OCI-M2 (cell line): ENCODE data around the gene PNKD.
"Not testable (repeated sequence)": the region's sequence is repeated elsewhere in the genome, so short reads cannot be mapped to it uniquely, and the experiment has no call there.

Source experiments
- DNase-seq: peaks from one replicate; lab custom pipeline; 2025; ENCODE audit not compliant: unreplicated experiment; lab: John Stamatoyannopoulos, UW

The PNKD gene

DNA sequence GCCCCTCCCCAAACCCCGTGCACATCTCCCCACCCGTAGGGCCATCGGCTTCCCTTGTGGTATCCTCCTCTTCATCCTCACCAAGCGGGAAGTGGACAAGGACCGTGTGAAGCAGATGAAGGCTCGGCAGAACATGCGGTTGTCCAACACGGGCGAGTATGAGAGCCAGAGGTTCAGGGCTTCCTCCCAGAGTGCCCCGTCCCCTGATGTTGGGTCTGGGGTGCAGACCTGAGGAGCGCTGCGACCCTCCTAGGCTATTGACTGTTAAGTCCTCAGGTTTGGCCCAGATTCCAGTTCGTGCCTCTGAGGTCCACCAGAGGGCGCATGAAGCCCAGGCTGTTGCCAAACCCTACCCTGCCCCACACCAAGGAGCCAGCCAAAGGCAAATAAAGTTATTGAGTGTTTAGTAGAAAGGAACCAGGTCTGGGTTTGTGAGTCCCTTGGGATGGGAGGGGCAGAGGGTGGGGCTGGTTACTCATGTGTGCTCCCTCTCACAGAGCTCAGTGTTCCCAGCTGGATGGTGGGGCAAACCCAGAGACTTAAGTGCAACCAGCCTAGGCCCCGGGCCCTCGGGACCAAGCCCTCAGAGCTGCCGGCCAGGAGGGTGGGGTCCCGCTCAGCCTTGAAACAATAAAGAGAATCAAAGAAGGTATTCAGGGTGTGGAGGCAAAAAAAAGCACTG, 2.4 kb downstream of the PNKD start:
- DNase-seq, result peak; percentile 54

GRCh38 chr2:218273214-218273907, 3.0 kb downstream of the PNKD start:
- not testable (repeated sequence) for DNase-seq

- no peak for DNase-seq
These were observed 3.6 kb downstream of the PNKD start for GRCh38 chr2:218273908-218274249.

DNA sequence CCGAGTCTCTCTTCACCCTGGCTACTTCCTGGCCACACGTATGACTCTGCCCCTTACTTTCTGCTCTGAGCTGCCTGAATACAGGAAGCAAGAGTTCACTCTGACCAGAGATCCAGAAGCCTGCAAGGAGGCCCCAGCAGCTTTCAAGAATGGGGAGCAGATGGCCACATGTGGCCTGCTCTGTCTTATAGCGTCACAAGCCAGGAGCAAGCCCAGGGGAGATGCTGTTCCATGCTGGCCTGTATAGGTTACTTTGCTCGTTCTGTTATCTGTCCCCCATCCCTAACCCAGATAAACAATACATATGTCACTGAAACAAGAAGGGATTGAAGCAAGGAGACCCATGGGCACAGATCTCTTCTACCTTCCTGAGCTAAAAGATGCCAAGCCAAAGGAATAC, 4.3 kb downstream of the PNKD start:
- DNase-seq, result no peak

DNA sequence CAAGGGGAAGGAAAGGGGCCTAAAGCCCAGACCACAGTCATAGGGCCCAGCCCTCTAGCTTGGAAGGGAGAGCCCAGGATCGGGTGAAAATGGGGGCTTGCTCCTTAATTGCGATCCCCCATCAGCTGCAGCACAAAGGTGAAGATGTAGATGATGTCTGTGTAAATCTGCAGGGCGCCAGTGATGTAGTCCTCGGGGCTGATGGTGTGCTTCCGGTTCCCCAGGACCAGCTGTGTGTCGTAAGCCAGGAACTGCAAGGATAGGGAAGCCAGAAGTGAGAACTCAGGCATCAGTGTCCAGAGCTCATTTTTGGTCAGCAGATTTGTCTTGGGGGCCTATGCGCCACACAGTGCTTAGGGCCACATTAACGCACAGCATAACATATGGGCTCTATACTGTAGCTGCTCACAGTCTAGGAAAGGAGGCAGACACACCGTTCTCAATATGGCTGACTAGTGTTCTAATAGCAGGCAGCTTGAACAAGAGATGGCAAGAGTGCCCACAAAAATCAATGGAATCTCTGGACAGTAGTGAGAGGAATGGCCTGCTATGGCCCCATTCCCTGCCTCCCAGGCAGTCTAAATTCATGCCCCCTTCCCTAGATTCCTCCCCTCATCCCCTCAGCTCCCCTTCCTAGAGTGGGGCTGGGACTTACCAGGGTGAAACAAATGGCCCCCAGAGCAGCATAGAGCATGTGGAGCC, 5.2 kb downstream of the PNKD start:
- no peak for DNase-seq

DNA sequence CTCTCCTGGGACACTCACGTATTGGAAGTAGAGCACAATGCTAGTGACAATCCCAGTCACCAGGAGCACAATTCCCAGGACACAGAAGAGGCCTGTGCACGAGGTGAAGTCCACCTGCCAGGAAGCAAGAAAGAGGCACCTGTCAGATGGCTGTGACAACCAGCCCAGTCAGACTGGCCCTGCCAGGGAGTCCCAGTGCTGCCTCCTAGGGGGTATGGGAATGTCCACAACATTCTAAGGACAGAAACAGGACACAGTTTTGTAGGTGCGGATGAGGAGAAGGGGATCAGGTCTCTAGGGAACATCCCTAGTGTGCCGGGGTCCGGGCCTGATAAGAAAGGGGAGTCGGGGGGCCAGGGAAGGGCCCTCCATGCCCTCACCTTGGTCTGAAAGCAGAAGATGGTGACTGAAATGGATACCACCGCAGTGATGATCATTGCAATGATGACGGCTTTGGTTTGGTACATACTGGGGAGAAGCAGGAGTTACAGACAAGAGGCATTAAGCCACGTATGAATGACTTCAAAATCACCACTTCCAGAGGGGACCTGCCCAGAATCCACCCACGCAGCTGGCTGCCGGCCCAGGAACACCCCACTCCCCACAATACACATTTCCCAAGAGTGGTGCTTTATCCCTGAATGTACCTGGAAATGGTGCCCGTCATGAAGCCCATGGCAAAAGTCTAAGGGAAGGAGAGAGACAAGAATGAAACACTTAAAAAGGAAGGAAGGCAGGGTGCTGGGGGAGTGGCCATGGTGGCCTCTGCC, 6.9 kb downstream of the PNKD start:
- DNase-seq, result no peak

DNA sequence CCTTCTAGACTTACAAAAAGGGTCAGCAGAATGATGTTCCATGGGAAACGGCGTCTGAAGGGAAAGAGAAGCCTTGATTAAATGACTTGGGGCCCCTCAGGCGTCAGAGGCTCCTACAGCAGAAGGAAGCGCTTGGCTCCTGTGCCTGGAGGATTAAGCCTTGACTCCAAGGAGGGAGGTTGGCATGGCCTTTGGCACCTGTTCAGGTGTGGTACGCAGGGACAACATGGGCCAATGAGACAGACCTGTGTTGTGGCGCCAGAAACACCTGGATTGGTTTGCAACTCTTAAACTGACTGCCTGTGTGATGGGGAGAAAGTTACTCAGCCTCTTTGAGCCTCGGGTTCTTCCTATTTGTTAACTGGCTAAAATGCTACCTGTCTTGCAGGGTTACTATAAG, 7.6 kb downstream of the PNKD start:
- DNase-seq, result no peak

DNA sequence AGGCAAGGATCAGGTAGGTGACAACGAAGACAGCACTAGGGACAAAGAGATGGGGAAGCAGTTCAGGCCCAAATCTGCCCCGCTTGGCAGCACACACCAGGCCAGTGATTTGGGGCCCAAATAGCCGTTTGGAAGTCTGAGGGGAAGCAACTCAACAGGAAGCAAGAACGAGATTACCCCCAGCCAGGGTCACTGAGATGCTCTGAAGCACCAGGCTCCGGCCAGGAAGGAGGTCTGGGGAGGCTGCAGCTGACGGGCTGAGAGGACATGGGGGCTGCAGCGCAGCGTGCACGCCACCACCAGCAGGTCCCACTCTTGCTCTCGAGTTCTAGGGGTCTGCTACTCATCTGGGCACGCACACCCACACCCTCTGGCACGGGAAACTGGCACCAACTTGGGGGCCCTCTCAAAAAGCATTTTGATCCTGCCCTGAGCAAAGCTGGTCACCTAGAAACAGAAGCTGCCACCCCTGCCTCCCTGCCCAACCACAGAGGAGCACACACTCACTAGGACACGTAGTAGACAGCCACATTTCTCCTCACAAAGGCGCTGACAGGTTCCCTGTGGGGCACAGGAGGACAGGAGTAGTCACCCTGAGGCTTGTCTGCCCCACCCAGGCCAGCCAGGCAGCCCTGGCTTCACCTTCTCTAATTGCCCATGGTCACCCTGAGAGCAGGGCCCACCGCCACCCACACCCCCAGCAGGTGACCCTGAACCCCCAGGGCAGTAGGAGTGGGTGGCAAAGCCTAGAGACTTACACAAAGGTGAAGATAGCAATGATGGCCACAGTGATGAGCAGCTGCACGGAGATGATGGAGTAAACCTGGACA, 8.4 kb downstream of the PNKD start:
- no peak for DNase-seq

GRCh38 chr2:218280260-218280870, 10.0 kb downstream of the PNKD start:
- DNase-seq, result no peak

GRCh38 chr2:218281449-218281848, 11.1 kb downstream of the PNKD start:
- DNase-seq, result no peak

DNA sequence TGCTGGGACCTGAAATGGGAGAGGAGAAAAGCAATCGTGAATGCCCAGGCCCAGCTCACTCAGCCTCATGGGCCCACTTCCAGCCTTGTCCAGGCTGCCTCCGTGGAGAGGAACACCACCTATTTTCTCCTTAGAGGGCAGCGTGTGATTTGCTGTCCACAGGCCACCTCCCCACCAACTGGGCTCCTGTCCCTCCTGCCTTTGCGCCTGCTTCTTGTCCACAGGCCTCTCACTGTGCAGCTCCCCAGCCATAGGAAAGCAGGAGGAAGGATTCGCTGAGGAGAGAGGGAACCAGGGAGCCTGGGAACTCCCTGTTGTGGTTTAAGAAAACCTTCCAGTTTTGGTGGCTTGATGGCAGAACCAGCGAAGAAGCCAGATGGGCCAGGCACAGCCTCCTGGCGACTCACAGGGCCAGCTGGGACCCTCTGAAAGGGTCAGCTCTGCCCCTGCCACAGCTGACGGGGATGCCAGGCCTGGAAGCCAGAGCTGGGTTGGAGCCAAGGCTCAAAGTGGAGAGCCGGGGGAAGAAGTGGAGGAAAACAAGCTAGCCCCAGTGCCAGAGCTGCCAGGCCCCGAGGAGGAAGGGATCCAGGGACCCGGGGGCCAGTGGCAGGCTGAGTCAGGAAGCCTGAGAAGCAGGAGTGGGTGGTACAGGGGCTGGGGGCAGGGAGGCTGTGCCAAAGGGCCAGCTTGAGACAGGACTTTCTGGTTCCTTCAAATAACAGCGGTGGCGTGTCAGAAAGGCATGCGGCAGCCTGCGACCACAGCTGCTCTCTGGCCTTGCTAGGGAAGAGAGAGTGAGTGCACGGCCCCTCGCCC, 12.1 kb downstream of the PNKD start:
- no peak for DNase-seq

DNA sequence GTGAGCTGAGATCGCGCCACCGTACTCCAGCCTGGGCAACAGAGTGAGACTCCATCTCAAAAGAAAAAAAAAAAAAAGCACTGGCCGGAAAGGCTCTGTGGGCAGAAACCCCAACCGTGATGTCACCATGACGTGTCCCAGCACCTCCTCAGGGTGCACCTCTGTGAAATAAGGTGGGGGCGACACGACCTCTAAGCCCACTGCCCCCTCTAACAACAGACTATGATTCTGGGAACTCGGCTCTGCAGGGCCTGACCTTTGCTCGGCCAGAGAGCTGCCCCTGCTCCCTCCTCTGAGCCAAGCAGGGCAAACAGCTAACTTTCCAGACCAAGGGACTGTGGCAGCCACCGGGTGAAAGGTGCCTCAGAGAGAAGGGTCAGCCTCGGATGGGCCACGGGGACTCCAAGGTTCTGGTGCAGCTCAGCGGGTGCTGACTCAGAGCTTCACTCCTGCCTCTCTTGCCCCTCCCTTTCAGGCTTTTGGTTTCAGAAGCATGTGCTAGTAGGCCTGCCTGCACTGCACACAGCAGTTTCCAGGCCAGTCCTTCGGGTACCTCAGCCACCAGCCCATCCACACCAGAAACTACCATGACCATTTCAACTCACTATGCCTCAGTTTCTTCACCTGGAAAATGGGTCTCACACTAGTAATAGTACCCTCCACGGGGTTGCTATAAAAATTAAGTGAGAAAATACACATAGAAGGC, 13.9 kb downstream of the PNKD start:
- no peak for DNase-seq

DNA sequence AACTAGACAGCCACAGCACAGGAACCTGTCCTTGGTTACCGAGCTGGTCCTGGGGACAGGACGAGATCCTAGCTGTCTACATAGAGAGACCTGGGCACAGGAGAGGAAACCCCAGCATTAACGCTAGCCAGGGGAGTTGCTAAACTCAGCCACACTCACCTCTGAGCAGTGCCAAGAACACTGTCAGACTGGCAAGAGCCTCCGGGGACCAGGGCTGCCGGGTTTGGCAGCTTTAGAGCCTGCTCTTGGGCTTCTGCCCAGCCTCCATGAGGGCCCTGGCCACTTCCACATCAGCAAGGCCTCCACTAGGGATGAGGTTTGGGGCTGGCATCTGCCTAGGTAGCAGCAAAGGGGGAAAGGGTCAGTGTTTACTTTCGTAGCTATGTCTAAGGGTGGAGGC, 15.3 kb downstream of the PNKD start:
- DNase-seq, result no peak

GRCh38 chr2:218286570-218287459, 16.5 kb downstream of the PNKD start:
- peak; percentile 92 for DNase-seq

DNA sequence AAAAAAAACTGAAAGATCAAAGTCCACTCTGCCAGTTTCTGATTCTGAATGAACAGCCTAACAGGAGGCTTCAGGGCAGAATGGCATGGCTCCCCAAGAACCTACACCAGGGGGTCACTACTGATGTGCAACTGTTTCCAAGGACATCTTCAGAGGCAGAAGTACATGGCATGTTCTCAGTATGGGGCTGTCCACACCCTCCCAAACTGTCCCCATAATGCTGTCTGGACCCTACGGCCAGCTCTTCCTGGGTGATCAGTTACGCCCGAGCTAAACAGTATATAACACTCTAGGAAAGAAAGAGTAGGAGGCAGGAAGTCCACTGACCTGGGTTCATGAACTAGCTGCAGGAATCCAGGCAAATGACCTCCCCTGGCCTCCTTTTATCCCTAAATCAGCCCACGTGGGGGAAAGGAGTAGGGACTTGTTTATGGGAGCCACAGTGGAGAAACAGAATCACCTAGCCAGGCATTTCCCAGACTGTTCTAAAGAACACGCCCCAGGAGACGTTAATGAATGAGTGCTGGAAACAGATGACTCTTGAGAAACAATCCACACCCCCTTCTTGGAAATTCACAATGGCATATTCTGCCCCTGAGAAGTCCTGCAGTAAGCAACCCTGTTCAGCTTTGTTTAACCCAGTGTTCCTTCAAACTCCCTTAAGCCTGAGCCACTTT, 19.5 kb downstream of the PNKD start:
- no peak for DNase-seq

- no peak for DNase-seq
These were observed 20.3 kb downstream of the PNKD start for GRCh38 chr2:218290316-218291261.
